SW 1271 (cell line): ENCODE results near the gene FEM1C.

Experiments
- DNase-seq, 2 experiments: peaks; one replicate each; lab custom pipeline; 2025; lab: John Stamatoyannopoulos, UW

Gene FEM1C

DNA sequence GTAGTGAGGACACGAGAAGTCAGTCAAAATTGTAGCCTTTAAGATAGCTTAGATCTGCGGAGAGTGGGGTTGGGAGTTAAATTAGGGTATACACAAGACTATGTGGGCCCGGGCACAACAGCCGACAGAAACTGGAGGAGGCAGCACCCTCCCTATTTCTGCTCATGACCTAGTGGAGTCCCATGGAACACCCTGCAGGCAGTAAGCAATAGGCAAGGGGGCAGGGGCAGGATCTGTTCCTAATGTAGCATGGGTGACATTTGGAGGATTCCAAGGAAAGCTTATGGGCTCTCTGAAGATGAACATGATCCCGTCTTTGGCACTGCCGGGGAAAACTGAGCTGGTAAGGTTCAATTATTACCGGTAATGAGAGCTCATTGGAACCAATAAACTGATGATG lies 67.0 kb downstream of the FEM1C start:
- DNase-seq, result no peak

DNA sequence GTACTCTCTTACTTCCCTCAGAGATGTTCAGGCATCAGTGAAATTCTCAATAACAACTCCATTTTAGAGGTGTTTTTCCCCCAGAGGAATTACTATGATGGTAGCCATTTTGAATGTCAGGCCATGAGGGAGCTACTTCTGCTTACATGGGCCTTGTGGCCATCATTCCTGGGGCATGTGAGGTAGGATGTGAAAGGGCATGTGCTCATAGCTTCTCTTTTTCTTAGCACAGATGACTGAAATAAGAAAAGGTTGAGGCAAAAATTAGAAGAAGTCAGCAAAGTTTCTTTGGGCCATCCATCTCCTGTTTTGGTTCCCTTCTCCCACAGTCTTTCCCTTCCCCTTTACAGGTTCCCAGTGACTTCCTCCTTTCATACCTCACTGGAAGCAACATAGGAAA lies 68.8 kb downstream of the FEM1C start:
- no peak for DNase-seq

GRCh38 chr5:115472271-115473025 lies 72.1 kb downstream of the FEM1C start:
- no peak for DNase-seq

GRCh38 chr5:115471345-115472063 lies 73.1 kb downstream of the FEM1C start:
- DNase-seq, result no peak

GRCh38 chr5:115470921-115471320 lies 73.7 kb downstream of the FEM1C start:
- DNase-seq, result no peak
